ENCODE measurements around the gene DCUN1D1.

DNA sequence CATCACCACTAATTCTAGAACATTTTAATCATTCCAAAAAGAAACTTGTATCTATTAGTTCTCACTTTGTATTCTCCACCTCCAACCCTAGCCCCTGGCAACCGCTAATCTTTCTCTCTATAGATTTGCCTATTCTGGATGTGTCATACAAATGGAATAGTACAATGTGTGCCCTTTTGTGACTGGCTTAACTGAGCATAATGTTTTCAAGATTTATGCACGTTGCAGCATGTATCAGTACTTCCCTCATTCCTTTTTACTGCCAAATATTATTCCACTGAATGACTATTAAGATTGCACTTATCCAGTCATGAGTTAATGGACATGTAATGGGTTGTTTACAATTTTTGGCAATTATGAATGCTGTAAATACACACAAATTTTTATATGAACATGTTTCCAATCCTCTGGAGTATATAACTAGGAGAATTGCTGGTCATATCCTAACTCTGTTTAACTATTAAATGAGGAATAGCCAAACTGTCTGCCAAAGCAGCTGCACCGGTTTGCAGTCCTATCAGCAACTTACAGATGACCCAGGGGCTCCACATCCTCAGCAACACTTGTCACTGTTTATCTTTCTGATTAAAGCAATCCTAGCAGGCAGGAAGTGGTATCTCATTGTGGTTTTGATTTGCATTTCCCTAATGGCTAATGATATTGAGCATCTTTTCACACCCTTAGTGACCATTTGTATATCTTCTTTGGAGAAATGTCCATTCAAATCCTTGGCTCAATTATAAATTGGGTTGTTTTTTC is 42.9 kb downstream of the DCUN1D1 start:
- TF ChIP-seq, protein P1, sequence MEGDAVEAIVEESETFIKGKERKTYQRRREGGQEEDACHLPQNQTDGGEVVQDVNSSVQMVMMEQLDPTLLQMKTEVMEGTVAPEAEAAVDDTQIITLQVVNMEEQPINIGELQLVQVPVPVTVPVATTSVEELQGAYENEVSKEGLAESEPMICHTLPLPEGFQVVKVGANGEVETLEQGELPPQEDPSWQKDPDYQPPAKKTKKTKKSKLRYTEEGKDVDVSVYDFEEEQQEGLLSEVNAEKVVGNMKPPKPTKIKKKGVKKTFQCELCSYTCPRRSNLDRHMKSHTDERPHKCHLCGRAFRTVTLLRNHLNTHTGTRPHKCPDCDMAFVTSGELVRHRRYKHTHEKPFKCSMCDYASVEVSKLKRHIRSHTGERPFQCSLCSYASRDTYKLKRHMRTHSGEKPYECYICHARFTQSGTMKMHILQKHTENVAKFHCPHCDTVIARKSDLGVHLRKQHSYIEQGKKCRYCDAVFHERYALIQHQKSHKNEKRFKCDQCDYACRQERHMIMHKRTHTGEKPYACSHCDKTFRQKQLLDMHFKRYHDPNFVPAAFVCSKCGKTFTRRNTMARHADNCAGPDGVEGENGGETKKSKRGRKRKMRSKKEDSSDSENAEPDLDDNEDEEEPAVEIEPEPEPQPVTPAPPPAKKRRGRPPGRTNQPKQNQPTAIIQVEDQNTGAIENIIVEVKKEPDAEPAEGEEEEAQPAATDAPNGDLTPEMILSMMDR (IDR thresholded peaks at IDR 0.05): no peak
- TF ChIP-seq POLR2A (IDR thresholded peaks at IDR 0.05): no peak
